ENCODE data around the gene KIT.
"Not testable (repeated sequence)": the region's sequence is repeated elsewhere in the genome, so short reads cannot be mapped to it uniquely, and the experiment has no call there.

Gene KIT

DNA sequence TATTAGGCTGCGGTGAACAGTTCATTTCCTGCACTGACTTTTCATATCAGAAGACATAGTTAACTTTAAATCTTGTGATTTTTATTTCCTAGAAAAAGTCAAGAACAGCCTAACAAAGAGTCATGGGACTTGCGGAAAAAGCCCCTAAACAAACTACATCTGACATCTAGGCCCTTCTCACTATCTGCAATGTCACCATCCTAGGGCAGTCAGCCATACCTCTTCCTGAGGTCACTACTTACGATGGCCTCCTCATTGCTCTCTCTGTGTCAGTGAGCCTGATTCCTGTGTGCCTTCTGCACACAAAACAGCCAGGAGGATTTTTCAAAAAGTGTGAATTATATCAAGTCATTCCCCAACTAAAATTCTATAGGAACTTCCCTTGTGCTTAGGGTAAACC is 22.4 kb upstream of the KIT start:
- H3K4me3 ChIP-seq = no peak overlapping the region
- H3K27ac ChIP-seq = no peak overlapping the region
- DNase-seq (ENCODE audit: low spot score) = no peak
- no peak for TF ChIP-seq CTCF (IDR thresholded peaks at IDR 0.05)

DNA sequence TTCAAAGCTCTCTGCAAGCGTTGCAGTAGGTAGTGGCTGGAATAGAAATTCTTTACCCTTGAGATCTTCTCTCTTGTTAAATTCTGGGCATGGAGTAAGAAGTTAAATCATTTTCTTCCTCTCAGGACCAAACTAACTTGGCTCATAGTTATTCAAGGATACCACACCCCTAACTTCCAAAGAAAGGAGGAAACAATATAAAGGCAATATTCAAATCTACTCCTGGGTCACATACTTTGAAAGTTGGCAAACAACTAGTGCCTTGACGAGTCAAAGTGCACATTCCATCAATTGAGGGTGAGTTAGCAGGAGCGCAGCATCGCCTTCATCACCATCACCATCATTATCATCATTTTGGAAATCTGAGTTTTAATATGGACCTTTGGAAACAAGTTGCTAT is 20.4 kb upstream of the KIT start:
- Histone ChIP-seq H3K4me3 (no peak overlapping the region), H3K27ac (no peak overlapping the region)
- no peak for TF ChIP-seq CTCF (IDR thresholded peaks at IDR 0.05)
- DNase-seq (ENCODE audit: low spot score) = no peak

DNA sequence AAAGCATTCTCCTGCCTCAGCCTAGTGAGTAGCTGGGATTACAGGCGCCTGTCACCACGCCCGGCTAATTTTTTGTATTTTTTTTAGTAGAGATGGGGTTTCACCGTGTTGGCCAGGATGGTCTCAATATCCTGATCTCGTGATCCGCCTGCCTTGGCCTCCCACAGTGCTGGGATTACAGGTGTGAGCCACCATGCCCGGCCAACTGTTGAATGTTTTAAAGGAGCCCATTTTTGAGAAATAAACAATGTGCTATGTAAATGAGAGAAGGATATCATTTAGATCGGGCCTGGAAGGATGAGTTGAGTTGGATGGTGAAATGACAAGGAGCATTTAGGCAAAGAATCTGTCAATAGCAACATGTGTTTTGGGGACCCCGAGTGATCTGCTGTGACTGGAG is 16.7 kb upstream of the KIT start:
- DNase-seq (ENCODE audit: low spot score); H3K4me3 ChIP-seq; H3K27ac ChIP-seq: not testable (repeated sequence)

DNA sequence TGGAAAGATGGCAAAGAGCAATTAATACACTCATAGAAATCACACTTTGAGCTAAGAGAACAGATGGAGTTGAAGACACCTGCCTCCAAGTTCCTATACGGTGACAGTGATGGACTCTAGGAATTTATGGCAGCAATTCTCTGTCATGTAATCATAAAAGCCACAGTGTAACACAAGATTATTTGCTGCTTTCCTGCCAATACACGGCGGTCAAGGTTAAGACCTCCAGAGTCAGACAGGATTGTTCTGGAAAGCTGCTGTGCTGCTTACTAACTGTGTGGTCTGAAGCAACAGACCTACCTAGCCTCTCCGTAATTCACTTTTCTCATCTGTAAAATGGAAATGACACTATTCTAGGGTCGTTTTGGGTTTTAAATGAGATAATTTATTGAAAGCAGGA is 14.6 kb upstream of the KIT start:
- Histone ChIP-seq H3K4me3 (no peak overlapping the region), H3K27ac (no peak overlapping the region)
- TF ChIP-seq CTCF (IDR thresholded peaks at IDR 0.05) = no peak
- no peak for DNase-seq (ENCODE audit: low spot score)

DNA sequence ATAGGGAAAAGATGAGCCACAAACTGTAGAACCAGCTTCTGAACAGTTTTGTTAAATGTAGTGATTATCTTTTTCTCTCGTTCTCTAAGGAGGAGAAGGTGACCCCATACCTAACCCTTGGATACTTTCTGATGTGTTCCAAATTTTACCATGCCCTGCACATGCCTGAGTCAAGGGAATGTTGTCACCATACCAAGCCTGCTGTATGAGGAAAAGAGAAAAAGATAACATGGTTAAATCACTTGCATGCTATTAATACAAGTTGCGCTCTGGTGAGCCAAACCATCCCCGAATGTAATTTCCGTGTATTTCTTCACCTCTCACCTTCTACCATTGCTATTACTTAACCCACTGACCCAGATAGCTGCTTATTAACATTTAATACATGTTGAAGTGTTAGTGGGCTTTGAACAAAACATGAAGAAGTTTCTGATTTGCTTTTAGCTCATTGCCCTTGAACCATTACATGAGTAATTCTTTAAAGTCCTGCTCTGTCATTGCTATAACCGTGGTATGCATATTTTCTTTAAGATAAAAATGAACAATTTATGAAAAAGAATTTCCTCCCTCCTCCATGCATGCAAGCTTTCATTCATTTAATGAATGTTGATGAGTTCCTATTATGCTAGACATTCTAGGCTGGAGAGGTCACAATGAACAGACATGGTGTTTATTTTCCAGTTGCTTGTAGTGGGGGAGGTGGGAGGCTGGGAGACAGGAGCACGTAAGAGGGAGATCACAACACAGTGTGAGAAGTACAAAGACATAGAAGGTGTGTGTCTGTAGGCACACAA is 13.6 kb upstream of the KIT start:
- TF ChIP-seq CTCF (IDR thresholded peaks at IDR 0.05) = no peak
- no peak for DNase-seq (ENCODE audit: low spot score)
- H3K4me3 ChIP-seq = no peak overlapping the region
- H3K27ac ChIP-seq = no peak overlapping the region

DNA sequence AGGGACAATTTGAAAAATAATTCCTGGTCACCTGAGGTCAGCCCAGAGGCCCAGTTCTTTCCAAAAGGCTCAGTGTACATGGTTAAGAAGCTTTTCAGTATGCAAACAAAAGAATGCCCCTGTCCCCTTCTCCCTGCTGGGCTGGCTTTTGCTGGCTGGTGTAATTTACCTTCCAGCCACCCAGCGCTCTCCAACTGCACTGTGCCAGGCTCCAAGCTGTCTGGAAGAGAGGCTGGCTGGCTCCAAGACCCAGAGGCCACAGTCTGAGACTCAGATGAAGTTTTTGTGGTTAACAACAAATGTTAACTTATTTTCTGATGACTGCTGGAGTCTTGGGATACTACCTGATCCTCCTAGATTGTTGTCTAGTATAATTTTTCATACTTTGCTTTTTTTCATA is 11.9 kb upstream of the KIT start:
- H3K4me3 ChIP-seq = no peak overlapping the region
- TF ChIP-seq CTCF (IDR thresholded peaks at IDR 0.05) = no peak
- no peak for DNase-seq (ENCODE audit: low spot score)
- no peak overlapping the region for H3K27ac ChIP-seq

DNA sequence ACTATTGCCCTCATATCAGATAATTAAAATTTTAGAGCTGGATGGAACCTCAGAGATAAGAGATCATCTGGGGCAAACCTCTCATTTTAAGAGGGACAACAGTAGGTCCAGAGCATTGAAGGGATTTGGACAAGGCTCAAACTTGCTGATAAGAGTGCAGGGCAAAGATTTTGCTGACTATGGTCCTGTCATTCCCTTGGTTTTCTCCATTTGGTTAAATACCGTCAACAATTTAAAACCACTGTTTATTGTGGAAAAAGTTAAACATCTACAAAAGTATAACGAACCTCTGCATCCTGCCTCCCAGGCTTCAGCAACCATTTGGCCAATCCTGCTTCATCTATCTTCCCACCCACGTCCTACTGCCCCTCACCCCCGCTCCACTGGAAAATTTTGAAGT is 10.7 kb upstream of the KIT start:
- no peak for TF ChIP-seq CTCF (IDR thresholded peaks at IDR 0.05)
- Histone ChIP-seq H3K4me3 (no peak overlapping the region), H3K27ac (no peak overlapping the region)
- DNase-seq (ENCODE audit: low spot score) = no peak
